GM21367 (cell line): ENCODE measurements around the gene GOLGA6L2.
"Not testable (repeated sequence)": the region's sequence is repeated elsewhere in the genome, so short reads cannot be mapped to it uniquely, and the experiment has no call there.

Source experiments
- ATAC-seq: cut with Tn5 transposase; IDR thresholded peaks from one replicate; pipeline ENCODE4 v1.9.1; 2021; ENCODE audit not compliant: unreplicated experiment

Gene GOLGA6L2

GRCh38 chr15:23434699-23435098, 12.3 kb downstream of the GOLGA6L2 start:
- not testable (repeated sequence) for ATAC-seq

GRCh38 chr15:23425327-23425726, 21.7 kb downstream of the GOLGA6L2 start:
- ATAC-seq: not testable (repeated sequence)

GRCh38 chr15:23424111-23424904, 22.7 kb downstream of the GOLGA6L2 start:
- ATAC-seq: no peak

- ATAC-seq: no peak
These were observed 23.9 kb downstream of the GOLGA6L2 start for GRCh38 chr15:23422946-23423708.

- no peak for ATAC-seq
These were observed 24.7 kb downstream of the GOLGA6L2 start for GRCh38 chr15:23422099-23422945.

GRCh38 chr15:23420806-23421575, 26.1 kb downstream of the GOLGA6L2 start:
- peak; percentile 61 for ATAC-seq

GRCh38 chr15:23416349-23417276, 30.4 kb downstream of the GOLGA6L2 start:
- no peak for ATAC-seq

- not testable (repeated sequence) for ATAC-seq
These were observed 31.2 kb downstream of the GOLGA6L2 start for GRCh38 chr15:23415866-23416265.

GRCh38 chr15:23415321-23415865, 31.6 kb downstream of the GOLGA6L2 start:
- ATAC-seq: no peak

- ATAC-seq: not testable (repeated sequence)
These were observed 34.0 kb downstream of the GOLGA6L2 start for GRCh38 chr15:23412881-23413600.

- no peak for ATAC-seq
These were observed 35.2 kb downstream of the GOLGA6L2 start for GRCh38 chr15:23411841-23412240.

GRCh38 chr15:23403550-23403949, 43.5 kb downstream of the GOLGA6L2 start:
- no peak for ATAC-seq

- ATAC-seq: no peak
These were observed 44.5 kb downstream of the GOLGA6L2 start for GRCh38 chr15:23402544-23402943.

GRCh38 chr15:23402140-23402539, 44.9 kb downstream of the GOLGA6L2 start:
- no peak for ATAC-seq

GRCh38 chr15:23401627-23402026, 45.4 kb downstream of the GOLGA6L2 start:
- no peak for ATAC-seq

GRCh38 chr15:23399207-23399606, 47.8 kb downstream of the GOLGA6L2 start:
- not testable (repeated sequence) for ATAC-seq

- not testable (repeated sequence) for ATAC-seq
These were observed 48.7 kb downstream of the GOLGA6L2 start for GRCh38 chr15:23398357-23398756.

GRCh38 chr15:23397779-23398178, 49.3 kb downstream of the GOLGA6L2 start:
- no peak for ATAC-seq
